Esophagus squamous epithelium (tissue), 5 donors: ENCODE data around the gene ZFP30. TPM values are rescaled to one million over a fixed set of nuclear protein-coding genes. Genes with fewer than 3 reads are reported as not detected.

Experiments
- DNase-seq: peaks from one replicate; lab custom pipeline; 2025; lab: John Stamatoyannopoulos, UW
- H3K27ac ChIP-seq, 4 donors: fragments of 200-600 bp; sonication (generic); one replicate each; pipeline ENCODE4 v1.5.1; 2016 to 2019; ENCODE audit warnings: mild to moderate bottlenecking in 1 of 4
- H3K27me3 ChIP-seq, 4 donors: fragments of 200-600 bp; sonication (generic); 1 replicate in 3 of 4; 2 replicates in 1 of 4; pipeline versions ENCODE4 v1.5.1 to v1.6.0; 2017 to 2021; ENCODE audit warnings: antibody characterized with exemption in 1 of 4
- H3K36me3 ChIP-seq, 3 donors: fragments of 200-600 bp; sonication (generic); one replicate each; pipeline ENCODE4 v1.5.1; 2016 to 2019
- H3K4me1 ChIP-seq, 3 donors: fragments of 200-600 bp; sonication (generic); one replicate each; pipeline ENCODE4 v1.5.1; 2017 to 2019
- H3K4me3 ChIP-seq, 4 donors: fragments of 200-600 bp; sonication (generic); 1 replicate in 3 of 4; 2 replicates in 1 of 4; pipeline ENCODE4 v1.5.1; 2016 to 2019; ENCODE audit warnings: mild to moderate bottlenecking in 2 of 4, moderate library complexity in 1 of 4
- H3K9me3 ChIP-seq, 3 donors: fragments of 200-600 bp; sonication (generic); one replicate each; pipeline ENCODE4 v1.5.1; 2016 to 2019
- POLR2A ChIP-seq, 4 donors: fragments of 450-650 bp; IDR thresholded peaks; one replicate each; pipeline ENCODE4 v1.6.1; 2017; ENCODE audit warnings: antibody characterized with exemption in 4 of 4, mild to moderate bottlenecking in 4 of 4, moderate library complexity in 3 of 4
- WGBS, 2 donors: methylation state at CpG; one replicate each; pipeline ENCODE4 v1.1.5; 2018; 5-methylcytosine and 5-hydroxymethylcytosine counted together
- intact Hi-C: fragments of 100-400 bp; cut with DNase I; formaldehyde crosslinking; loops from one replicate; pipeline ENCODE4 v1.15.0; 2022
- total RNA-seq, 4 donors: library from RNA; depleted of rRNA; stranded (reverse); fragments of >200 nt; gene quantifications; one replicate each; pipeline ENCODE4 v1.1.0, GENCODE V29; 2016
- TF ChIP-seq, protein P1 (sequence below), 6 experiments: fragments of 450-650 bp in 4 of 6; fragments of 200-600 bp in 2 of 6; sonication (generic) in 2 of 6; IDR thresholded peaks; one replicate each; pipeline ENCODE4 v1.5.1; 2016 to 2019; ENCODE audit warnings: antibody characterized with exemption in 6 of 6, mild to moderate bottlenecking in 4 of 6, moderate library complexity in 4 of 6
- donor health status: DM: yes; HTN: yes; CAD: no.

The ZFP30 gene
- total RNA-seq, 4 donors from 2014 or later, result 3.4 to 13.9 (median 5.3) TPM

DNA sequence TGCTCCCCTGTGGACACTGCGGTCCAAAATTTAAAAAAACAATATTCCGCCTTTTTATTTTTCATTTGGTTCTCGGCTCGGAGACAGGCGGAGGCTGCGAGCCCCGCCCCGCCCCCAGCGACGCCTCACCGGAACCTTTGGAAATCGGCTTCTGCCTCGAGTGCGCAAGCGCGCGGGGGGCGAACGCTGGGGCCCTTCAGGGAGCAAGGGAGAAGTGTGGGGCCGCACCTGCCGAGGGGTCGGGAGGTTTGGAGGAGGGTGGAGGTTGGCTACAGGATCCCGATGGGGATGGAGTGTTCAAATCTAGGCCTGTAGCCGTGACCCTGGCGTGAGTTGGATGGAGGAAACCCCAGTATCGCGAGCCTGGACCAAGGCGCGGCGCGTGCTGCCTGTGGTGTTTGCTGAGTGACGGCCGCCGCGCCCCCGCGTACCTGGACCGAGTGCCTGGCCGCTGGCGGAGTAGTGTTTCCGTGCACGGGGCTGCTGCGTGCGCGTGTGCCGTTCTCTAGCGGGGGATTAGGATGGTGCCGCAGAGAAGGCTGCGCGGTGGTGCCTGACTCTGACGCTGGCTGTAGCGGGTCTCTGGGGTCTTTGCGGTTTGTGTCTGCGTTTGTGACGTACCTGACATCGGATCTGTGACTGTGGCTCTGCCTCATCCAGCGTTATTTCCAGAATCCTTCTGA lies 565 bp upstream of the ZFP30 start:
- DNase-seq, result peak; percentile 1
- H3K4me3 ChIP-seq, result peak overlapping the region; percentile 56 to 93 (median 83)
- WGBS, 2 donors, result 0% methylated on average over 12 to 14 of the region's 57 CpGs
- TF ChIP-seq POLR2A (IDR thresholded peaks at IDR 0.05), result no peak
- TF ChIP-seq, protein P1, sequence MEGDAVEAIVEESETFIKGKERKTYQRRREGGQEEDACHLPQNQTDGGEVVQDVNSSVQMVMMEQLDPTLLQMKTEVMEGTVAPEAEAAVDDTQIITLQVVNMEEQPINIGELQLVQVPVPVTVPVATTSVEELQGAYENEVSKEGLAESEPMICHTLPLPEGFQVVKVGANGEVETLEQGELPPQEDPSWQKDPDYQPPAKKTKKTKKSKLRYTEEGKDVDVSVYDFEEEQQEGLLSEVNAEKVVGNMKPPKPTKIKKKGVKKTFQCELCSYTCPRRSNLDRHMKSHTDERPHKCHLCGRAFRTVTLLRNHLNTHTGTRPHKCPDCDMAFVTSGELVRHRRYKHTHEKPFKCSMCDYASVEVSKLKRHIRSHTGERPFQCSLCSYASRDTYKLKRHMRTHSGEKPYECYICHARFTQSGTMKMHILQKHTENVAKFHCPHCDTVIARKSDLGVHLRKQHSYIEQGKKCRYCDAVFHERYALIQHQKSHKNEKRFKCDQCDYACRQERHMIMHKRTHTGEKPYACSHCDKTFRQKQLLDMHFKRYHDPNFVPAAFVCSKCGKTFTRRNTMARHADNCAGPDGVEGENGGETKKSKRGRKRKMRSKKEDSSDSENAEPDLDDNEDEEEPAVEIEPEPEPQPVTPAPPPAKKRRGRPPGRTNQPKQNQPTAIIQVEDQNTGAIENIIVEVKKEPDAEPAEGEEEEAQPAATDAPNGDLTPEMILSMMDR (IDR thresholded peaks at IDR 0.05), result peak in 1 of 6 experiments; percentile 3
- H3K4me1 ChIP-seq, result peaks cover 0 to 31% (median 19%) of the 10 kb centered on the region in 3 donors
- peaks cover 0 to 6% (median 1%) of the 10 kb centered on the region in 3 donors for H3K9me3 ChIP-seq
- H3K27ac ChIP-seq, result peak overlapping the region; percentile 84 to 98 (median 96)
- intact Hi-C loops, result no loop called here
- peaks cover 0 to 8% (median 0%) of the 10 kb centered on the region in 3 donors for H3K36me3 ChIP-seq
- H3K27me3 ChIP-seq, result no peaks in the 10 kb centered on the region

DNA sequence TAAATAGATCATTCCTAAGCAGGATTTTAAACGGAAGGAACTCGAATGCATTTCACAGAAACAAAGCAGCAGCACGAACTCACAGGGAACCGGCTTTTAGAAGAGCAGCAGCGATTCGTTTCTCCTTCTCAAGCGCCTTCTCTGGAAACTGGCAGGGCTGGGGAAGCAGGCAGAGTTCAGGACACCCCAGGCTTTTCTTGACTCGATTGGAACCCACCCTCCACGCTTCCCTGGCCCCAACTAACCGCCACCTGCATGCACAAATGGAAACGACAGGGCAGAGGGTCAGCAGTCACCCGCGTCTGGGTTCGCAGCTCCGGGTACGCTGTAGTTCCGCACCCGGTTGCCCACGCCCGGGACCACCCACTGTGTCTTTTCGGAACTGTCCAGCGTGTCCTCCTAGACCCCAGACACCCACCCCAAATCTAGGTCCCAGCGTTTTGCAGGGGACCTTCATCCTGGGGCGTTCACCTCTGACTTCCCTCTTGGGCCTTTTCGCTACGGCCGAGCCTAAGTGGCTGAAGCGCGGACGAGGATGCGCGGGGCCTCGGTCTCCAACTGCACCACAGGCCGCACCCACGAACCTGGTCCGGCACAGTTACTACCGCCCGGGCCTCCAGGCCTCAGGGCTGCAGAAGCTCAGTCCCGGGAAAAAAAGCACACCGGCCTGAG lies 500 bp downstream of the ZFP30 start:
- intact Hi-C loops, result no loop called here
- DNase-seq, result no peak

DNA sequence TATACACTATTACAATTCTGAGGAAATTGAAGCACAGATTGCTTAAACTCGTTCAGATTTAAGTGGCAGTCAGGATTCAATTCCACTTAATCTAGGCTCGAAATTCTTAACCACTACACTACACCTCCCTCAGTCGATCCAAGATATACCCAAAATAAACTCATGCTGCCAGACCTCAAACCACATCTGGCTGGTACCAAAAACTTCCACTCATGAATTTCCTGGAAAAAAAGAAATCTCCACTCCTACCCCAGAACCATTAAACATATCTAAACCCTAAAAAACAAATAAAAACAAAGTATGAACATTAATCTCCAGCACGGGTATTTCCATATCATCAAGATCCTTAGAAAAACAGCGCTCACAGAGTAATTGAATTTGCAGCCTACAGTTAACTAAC lies 1.1 kb downstream of the ZFP30 start:
- Histone ChIP-seq H3K4me1 (peaks cover 0 to 31% (median 19%) of the 10 kb centered on the region in 3 donors), H3K27me3 (no peaks in the 10 kb centered on the region), H3K9me3 (peaks cover 0 to 15% (median 4%) of the 10 kb centered on the region in 3 donors), H3K27ac (peak overlapping the region; percentile 84 to 98 (median 96)), H3K4me3 (peak overlapping the region; percentile 56 to 93 (median 83)), H3K36me3 (peaks cover 0 to 25% (median 0%) of the 10 kb centered on the region in 3 donors)
- intact Hi-C loops, result no loop called here
- no peak for DNase-seq
- WGBS, 2 donors, result 0 to 1% methylated on average over 5 of the region's 5 CpGs
- TF ChIP-seq, protein P1 (IDR thresholded peaks at IDR 0.05), result no peak
- TF ChIP-seq POLR2A (IDR thresholded peaks at IDR 0.05), result no peak

More for the DNA sequence above, 500 bp downstream of the ZFP30 start:
- 1 to 2% methylated on average over 11 to 15 of the region's 40 CpGs for WGBS, 2 donors
- TF ChIP-seq POLR2A (IDR thresholded peaks at IDR 0.05), result no peak
- TF ChIP-seq, protein P1 (IDR thresholded peaks at IDR 0.05), result no peak
- Histone ChIP-seq H3K27me3 (no peaks in the 10 kb centered on the region), H3K27ac (peak overlapping the region; percentile 84 to 98 (median 96)), H3K4me1 (peaks cover 0 to 31% (median 19%) of the 10 kb centered on the region in 3 donors), H3K9me3 (peaks cover 0 to 8% (median 4%) of the 10 kb centered on the region in 3 donors), H3K4me3 (peak overlapping the region; percentile 56 to 93 (median 83)), H3K36me3 (peaks cover 0 to 19% (median 0%) of the 10 kb centered on the region in 3 donors)

DNA sequence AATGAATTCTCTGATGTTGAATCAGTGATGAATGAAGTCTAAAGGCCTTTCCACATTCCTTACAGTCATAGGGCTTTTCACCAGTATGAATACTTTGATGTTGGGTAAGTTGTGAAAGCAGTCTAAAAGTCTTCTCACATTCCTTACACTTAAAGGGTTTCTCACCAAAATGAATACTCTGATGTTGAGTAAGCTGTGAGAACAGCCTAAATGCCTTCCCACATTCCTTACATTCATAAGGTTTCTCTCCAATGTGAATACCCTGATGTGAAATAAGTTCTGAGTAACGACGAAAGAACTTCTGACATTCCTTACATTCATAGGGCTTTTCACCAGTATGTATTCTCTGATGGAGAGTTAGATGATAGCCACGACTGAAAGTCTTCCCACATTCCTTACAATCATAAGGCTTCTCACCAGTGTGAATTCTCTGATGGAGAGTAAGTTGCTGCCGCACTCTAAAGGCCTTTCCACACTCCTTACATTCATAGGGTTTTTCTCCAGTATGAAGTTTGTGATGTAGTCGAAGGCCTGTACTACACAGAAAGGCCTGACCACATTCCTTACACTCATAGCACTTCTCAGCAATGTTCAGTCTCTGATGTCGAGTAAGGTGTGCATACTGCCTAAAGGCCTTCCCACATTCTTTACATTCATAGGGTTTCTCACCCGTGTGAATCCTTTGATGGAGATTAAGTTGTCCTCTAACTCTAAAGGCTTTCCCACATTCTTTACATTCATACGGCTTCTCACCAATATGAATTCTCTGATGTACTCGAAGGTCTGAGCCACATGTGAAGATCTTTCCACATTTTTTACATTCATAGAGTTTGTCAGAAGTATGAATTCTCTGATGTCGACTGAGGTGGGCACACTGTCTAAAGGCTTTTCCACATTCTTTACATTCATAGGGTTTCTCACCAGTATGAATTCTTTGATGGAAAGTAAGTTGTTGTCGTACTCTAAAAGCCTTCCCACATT lies 19.9 kb downstream of the ZFP30 start:
- Histone ChIP-seq H3K9me3 (peaks cover 6 to 99% (median 92%) of the 10 kb centered on the region in 3 donors), H3K36me3 (peaks cover 0 to 58% (median 13%) of the 10 kb centered on the region in 3 donors)
- intact Hi-C loops, result no loop called here

More for the DNA sequence above, 19.9 kb downstream of the ZFP30 start:
- H3K4me1 ChIP-seq, result no peaks in the 10 kb centered on the region
- no peaks in the 10 kb centered on the region for H3K27me3 ChIP-seq
- no peak overlapping the region for H3K4me3 ChIP-seq
- no peak for DNase-seq
- WGBS, 2 donors, result 94 to 95% methylated on average over 11 of the region's 11 CpGs
- no peak overlapping the region for H3K27ac ChIP-seq
- no peak for TF ChIP-seq POLR2A (IDR thresholded peaks at IDR 0.05)
- TF ChIP-seq, protein P1 (IDR thresholded peaks at IDR 0.05), result no peak
